Anterior cingulate cortex (tissue), 58 donors: ENCODE measurements around the gene HDAC4.

Experiments
- DNase-seq, 58 donors: peaks; one replicate each; lab custom pipeline; 2025; lab: John Stamatoyannopoulos, UW

The HDAC4 gene

GRCh38 chr2:239371726-239372686 lies 28.8 kb downstream of the HDAC4 start:
- no peak for DNase-seq

GRCh38 chr2:239370876-239371725 lies 29.7 kb downstream of the HDAC4 start:
- no peak for DNase-seq

- no peak for DNase-seq
These were observed 30.4 kb downstream of the HDAC4 start for GRCh38 chr2:239370403-239370802.

- peak in 8 of 58 donors; percentile 17 to 68 (median 34) for DNase-seq
These were observed 31.1 kb downstream of the HDAC4 start for GRCh38 chr2:239369631-239370161.

- DNase-seq: no peak
These were observed 31.8 kb downstream of the HDAC4 start for GRCh38 chr2:239368906-239369552.

- no peak for DNase-seq
These were observed 32.5 kb downstream of the HDAC4 start for GRCh38 chr2:239368321-239368720.

- no peak for DNase-seq
These were observed 34.1 kb downstream of the HDAC4 start for GRCh38 chr2:239366740-239367139.

GRCh38 chr2:239365782-239366435 lies 34.9 kb downstream of the HDAC4 start:
- DNase-seq: no peak

- DNase-seq: no peak
These were observed 35.6 kb downstream of the HDAC4 start for GRCh38 chr2:239365071-239365781.

- no peak for DNase-seq
These were observed 36.7 kb downstream of the HDAC4 start for GRCh38 chr2:239363946-239364637.

- peak in 3 of 58 donors; percentile 11 to 43 (median 26) for DNase-seq
These were observed 38.3 kb downstream of the HDAC4 start for GRCh38 chr2:239362507-239362906.

GRCh38 chr2:239361311-239361642 lies 39.5 kb downstream of the HDAC4 start:
- DNase-seq: peak in 2 of 58 donors; percentile 18 to 26

GRCh38 chr2:239360421-239361310 lies 40.2 kb downstream of the HDAC4 start:
- DNase-seq: no peak

- DNase-seq: no peak
These were observed 40.8 kb downstream of the HDAC4 start for GRCh38 chr2:239360008-239360407.

GRCh38 chr2:239359196-239359912 lies 41.5 kb downstream of the HDAC4 start:
- no peak for DNase-seq

GRCh38 chr2:239358062-239358754 lies 42.6 kb downstream of the HDAC4 start:
- peak in 4 of 58 donors; percentile 32 to 46 (median 41) for DNase-seq
